NCI-H1436 (cell line): ENCODE results near the gene RPL7A.
A peak's percentile ranks its signal among the peaks of the same experiment; 100 is the strongest.

Experiments used
- DNase-seq: peaks from one replicate; lab custom pipeline; 2025; lab: John Stamatoyannopoulos, UW

Gene RPL7A

GRCh38 chr9:133347515-133347984 is 468 bp upstream of the RPL7A start:
- no peak for DNase-seq

GRCh38 chr9:133348718-133349573 is 928 bp downstream of the RPL7A start:
- DNase-seq, result no peak

GRCh38 chr9:133349965-133350616 is 2.1 kb downstream of the RPL7A start:
- no peak for DNase-seq

GRCh38 chr9:133351526-133351907 is 3.5 kb downstream of the RPL7A start:
- DNase-seq, result no peak

GRCh38 chr9:133351908-133352634 is 4.1 kb downstream of the RPL7A start:
- no peak for DNase-seq

- no peak for DNase-seq
Measured at GRCh38 chr9:133352635-133353340, 4.8 kb downstream of the RPL7A start.

- DNase-seq, result no peak
Measured at GRCh38 chr9:133353548-133353947, 5.5 kb downstream of the RPL7A start.

GRCh38 chr9:133354766-133355165 is 6.7 kb downstream of the RPL7A start:
- DNase-seq, result no peak

GRCh38 chr9:133355881-133356357 is 7.9 kb downstream of the RPL7A start:
- no peak for DNase-seq

- peak; percentile 77 for DNase-seq
Measured at GRCh38 chr9:133356391-133357091, 8.5 kb downstream of the RPL7A start, which contains the start of the genes SURF1 and SURF2. Gene SURF1, minus strand, starts transcription at chr9:133356487. Its CDS starts 34 bp downstream, at chr9:133356453. Gene SURF2, plus strand, starts transcription at chr9:133356550. Its CDS starts 43 bp downstream, at chr9:133356593.

- no peak for DNase-seq
Measured at GRCh38 chr9:133357656-133358055, 9.6 kb downstream of the RPL7A start.

- no peak for DNase-seq
Measured at GRCh38 chr9:133359399-133360175, 11.6 kb downstream of the RPL7A start.

GRCh38 chr9:133360400-133361393 is 12.7 kb downstream of the RPL7A start:
- DNase-seq, result no peak

- DNase-seq, result no peak
Measured at GRCh38 chr9:133361507-133362092, 13.6 kb downstream of the RPL7A start.

GRCh38 chr9:133362359-133363044 is 14.5 kb downstream of the RPL7A start:
- no peak for DNase-seq

GRCh38 chr9:133366435-133366834 is 18.4 kb downstream of the RPL7A start:
- DNase-seq, result no peak

GRCh38 chr9:133367221-133367620 is 19.2 kb downstream of the RPL7A start:
- no peak for DNase-seq

GRCh38 chr9:133367778-133368177 is 19.8 kb downstream of the RPL7A start:
- DNase-seq, result no peak
